Testis (tissue), 2 donors: ENCODE measurements around the gene RPL7L1.

Experiments used
- CTCF ChIP-seq, 3 experiments: fragments of 450-650 bp in 2 of 3; fragments of 200-600 bp in 1 of 3; sonication (generic) in 1 of 3; IDR thresholded peaks; one replicate each; pipeline ENCODE4 v1.5.1; 2016 to 2019; ENCODE audit warnings: antibody characterized with exemption in 3 of 3, mild to moderate bottlenecking in 2 of 3, moderate library complexity in 1 of 3
- POLR2A ChIP-seq: fragments of 450-650 bp; IDR thresholded peaks from one replicate; pipeline ENCODE4 v1.6.1; 2017; ENCODE audit warnings: antibody characterized with exemption, mild to moderate bottlenecking, moderate library complexity

GRCh38 chr6:42851599-42851998 is 27.8 kb upstream of the RPL7L1 start:
- no peak for TF ChIP-seq CTCF (IDR thresholded peaks at IDR 0.05)
- no peak for TF ChIP-seq POLR2A
